ENCODE data around the gene ABHD2.
A peak's percentile ranks its signal among the peaks of the same experiment; 100 is the strongest.
"Not testable (repeated sequence)": the region's sequence is repeated elsewhere in the genome, so short reads cannot be mapped to it uniquely, and the experiment has no call there.

The ABHD2 gene

DNA sequence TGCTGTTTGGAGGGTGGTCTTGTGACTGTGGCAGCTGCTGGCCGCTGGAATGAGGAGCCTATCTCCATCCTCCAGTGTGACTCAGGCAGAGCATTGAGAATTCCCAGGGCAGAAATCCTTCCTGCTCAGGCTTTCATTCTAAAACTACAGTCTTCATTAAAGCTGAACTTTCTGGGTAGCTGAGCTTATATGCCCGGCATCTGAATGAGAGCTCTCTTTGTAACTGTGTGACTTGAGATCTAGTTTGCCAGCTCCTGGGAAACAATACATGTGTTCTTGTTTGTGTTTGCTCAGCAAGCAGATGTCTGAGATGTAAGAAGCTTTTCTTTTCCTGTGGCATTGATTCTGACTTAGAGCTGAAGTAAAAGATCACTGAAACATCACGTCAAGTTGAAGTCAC is 110.7 kb downstream of the ABHD2 start:
- DNase-seq = no peak

DNA sequence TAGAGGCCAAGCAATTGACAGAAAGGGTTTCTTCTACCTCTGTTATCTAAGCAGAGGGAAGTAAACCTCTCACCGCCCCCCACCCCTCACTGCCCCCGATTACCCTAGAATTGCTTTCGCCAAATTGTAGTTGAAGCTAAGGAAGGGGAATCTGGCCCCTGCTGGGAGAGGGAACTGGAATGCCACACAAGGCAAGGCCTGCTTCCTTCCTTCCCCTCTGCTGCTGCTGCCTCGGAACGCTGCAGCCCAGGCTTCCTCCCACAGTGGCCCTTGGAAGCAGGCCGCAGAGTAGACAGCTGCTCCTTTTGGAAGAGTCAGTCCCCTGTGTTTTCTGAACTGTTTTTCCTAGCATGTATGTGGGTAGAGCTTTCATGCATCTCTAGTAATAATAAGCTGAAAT is 111.5 kb downstream of the ABHD2 start:
- DNase-seq = no peak

DNA sequence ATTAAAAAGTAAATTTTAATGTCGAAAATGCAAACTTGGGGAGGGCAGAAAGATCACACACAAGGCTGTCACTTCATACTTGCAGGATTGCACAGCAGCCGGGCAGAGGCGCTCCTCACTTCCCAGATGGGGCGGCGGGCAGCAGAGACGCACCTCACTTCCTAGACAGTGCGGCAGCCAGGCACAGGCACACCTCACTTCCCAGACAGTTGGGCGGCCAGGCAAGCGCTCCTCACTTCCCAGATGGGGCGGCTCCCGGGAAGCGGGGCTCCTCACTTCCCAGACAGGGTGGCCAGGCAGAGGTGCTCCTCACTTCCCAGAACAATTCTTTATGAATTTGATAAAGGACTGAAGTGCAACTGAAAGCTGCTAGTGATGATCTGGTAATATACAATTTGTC is 111.9 kb downstream of the ABHD2 start:
- DNase-seq = no peak

DNA sequence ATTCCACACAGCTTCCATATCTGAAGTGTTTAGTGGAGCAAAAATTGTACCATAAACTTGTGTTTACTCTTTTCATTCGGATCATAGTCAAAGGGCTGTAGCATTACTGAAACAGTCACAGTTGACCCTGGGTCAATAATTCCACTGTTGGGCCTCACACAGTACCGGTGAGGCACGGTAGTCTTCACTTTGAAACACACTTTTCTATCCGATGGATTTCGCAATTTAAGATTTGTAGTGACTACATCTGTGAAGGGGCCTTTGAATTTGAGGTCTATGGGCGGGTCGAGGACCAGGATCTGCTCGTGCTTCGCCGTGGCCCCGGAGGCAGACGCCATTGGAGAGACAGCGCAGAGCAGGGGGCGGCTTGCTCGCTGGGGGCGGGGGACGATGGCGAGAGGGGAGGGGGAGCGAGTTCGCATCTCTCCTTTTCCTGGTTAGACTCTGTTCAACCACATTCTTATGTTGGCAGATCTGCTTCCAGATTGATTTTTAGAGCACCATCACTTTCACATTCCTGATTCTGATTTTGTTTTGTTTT is 113.3 kb downstream of the ABHD2 start:
- no peak for DNase-seq

DNA sequence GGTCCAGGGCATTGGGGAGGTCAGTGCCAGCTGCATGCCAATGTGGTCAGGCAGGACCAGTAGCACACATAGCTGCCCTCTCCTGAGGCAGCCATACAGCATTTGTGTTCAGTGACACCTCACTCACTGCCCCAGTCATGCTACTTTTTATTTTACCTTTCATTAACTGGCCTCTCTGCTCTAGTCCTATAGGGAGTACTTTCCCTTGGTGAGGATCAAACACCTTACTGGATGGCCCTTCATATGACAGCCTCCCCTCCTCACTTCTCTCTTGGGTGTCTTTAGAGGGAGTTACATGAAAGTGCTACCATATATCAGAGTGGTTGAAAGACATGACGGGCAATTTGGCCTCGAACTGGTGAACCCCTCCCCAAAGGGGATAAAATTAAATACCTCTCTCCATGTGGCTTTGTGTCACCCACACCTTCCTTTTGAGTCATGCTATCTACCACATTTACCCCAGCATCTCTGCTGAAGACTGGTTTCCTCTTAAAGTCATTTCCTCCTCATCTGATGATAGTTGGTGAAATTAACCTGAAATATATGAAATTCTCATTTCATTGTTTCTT is 115.5 kb downstream of the ABHD2 start:
- DNase-seq = no peak

DNA sequence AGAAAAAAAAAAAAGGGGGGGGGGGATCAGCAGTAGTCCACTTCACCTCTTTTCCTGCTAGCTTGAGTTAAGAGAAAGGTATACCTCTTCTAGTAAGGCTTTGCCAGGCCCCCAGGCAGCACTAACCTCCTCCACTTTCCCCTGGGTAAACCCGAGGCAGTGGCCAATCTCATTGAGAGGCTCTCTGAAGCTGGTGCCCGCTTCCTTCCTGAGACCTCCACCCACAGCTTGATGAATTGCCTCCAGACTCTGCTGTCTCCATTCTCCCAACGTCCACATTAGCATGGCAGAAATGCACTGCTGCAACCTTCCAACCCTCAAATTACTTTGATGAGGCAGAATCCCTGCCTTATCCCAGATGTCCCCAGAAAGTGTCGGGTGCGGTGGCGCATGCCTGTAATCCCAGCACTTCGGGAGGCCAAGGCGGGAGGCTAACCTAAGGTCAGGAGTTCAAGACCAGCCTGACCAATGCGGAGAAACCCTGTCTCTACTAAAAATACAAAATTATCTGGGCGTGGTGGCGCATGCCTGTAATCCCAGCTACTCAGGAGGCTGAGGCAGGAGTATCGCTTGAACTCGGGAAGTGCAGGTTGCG is 117.8 kb downstream of the ABHD2 start:
- DNase-seq = no peak

DNA sequence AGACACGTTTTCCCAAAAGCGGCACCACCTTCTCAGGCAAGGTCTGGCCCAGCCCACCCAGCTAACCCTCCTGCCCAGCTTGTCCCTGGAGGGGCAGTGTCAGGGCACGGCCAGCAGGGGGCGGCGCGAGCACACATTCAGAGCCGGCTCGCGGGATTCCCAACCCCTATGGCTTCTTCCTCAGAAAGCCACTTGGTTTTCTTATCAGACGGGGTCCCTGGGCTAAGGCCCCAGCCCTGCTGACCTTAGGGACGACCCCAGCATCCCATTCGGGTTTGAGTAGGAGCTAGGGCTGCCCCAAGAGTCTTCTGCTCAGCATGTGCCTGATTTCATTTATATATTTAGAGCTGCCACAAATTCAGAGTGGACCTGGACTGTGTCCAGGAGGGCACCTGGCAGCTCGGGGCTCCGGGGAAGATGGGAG is 118.7 kb downstream of the ABHD2 start:
- peak; percentile 50 for DNase-seq

DNA sequence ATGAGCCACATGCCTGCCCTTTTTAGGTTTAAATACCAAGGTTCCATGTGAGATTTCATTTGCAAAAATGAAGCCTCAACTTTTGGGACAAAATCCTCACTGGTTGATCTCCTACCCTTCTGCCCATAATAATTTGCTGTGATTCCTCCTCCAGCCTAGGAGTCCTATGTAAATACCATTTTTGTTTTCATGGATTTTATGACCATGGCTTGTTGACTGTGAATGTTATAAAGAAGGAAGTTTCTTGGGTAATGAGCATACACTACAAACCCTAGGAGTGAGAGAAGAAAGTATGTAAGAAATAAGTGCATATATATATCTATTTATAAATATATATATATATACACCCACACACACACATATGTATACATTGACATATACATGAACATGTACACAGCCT is 120.0 kb downstream of the ABHD2 start:
- no peak for DNase-seq

DNA sequence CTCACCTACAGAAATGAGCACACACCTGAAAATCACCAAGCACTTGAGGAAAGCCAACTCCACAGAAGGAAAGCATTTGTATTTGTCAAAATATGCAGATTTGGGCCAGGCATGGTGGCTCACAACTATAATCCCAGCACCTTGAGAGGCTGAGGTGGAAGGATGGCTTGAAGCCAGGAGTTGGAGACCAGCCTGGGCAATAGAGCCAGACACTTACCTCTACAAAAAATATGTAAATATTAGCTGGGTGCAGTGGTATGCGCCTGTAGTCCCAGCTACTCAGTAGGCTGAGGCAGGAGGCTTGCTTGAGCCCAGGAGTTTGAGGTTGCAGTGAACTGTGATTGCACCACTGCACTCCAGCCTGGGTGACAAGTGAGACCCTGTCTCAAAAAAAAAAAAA is 120.8 kb downstream of the ABHD2 start:
- no peak for DNase-seq

DNA sequence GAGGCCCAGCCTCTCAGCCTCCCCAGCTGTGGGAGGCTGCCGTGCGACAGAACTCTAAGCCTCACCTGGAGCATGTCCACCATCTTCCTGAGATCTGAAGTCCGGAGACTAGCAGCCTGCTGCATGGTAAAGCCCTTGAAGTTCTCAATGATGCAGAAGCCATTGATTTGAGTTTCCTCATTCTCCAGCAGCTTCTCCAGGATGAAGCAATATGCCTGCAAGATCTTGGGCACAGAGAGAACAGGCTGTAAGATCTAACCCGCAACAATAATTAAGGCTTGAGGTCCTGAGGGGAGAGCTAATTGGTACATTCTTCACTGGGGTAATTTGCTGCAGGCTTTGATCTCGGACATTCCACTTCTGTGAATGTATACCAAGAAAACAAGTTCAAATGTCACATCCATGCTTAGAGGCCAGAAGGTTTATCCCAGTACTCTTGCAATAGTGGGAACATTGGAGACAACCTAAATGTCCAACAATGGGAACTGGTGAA is 123.5 kb downstream of the ABHD2 start:
- DNase-seq = no peak

DNA sequence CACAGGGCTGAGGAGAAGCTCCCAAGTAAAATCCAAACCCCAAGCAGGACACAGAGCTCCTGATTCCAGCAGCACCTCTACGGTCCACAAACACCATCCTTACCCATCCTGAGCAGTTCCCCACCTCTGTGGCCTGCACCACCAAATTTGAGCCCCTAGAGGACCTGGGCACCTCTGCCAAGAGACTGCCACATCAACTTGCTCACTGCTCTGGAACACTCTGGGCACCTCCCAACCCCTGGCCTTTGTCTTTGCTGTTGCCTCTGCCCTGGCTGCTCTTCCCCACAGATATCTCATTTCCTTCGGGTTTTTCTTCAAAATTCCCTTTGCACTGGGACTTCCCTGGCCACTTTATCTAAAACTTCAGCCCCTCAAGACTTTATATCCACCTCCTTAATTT is 127.4 kb downstream of the ABHD2 start:
- no peak for DNase-seq

DNA sequence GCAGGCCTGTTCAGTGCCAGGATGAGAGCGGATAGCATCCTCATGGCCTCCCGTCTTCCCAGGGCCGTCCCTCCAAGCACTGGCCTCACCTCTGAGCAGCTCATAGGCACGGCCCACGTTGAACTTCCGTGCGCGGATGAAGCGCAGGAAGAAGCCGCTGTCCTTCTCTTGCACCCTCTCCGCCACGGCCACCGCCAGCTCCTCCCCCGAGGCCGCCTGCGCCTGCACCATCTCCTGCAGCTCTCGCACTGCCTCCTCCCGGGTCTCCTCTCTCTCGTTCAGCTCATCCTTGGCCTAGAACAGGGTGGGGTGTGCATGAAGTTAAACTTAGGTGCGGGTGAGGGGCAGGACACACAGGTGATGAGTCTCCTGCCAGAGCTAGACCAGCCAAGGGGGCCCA is 128.8 kb downstream of the ABHD2 start:
- no peak for DNase-seq

DNA sequence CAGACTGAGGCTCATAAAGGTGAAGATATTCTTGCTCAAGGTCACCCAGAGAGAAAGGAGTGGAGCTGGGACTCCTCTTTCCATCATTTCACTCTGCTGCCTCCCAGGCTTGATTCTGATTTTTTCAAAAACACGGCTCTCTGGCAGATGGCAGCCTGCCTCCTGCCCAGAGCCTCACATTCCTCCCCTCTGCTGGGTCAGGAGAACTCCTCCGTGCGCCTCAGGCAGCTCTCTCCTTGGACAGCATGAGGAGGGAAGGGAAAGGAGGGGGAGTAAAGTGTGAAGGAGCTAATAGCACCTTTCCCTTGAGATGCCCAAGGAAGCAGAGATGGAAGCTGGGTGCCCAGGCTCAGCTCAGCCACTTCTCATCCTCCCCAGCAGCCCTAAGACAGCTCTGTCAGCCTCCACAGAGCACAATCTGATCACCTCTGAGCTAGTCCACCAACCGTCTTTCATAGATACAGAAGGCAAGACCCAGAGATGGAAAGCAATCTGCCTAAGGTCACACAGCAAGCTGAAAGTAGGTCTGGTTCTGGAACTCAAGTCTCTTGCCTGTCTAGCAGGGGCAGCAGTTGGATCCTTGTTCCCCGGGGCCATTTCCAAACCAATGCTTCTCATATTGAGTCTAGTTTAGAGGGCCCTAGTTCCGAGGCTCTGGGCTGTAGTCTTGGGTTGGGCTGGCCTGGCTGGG is 129.6 kb downstream of the ABHD2 start:
- DNase-seq = no peak

DNA sequence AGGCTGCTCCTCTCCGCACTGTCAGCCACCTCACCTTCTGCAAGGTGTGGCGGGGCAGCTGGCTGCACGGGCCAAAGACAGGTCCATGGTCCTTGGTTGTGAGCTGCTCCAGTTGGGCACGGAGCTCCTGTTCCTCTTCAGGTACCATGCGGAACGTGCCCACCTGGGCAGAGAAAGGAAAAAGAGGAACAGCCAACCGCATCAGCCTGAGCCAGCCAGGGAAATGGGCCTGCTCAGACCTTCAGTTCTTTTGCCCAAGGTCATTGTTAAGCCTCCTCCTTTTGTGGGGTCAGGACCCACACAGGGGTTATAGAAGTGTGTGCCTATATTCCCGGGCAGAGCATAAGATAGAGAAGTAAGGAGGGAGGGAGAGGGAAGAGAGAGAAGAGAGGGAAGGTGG is 130.3 kb downstream of the ABHD2 start:
- DNase-seq = no peak

DNA sequence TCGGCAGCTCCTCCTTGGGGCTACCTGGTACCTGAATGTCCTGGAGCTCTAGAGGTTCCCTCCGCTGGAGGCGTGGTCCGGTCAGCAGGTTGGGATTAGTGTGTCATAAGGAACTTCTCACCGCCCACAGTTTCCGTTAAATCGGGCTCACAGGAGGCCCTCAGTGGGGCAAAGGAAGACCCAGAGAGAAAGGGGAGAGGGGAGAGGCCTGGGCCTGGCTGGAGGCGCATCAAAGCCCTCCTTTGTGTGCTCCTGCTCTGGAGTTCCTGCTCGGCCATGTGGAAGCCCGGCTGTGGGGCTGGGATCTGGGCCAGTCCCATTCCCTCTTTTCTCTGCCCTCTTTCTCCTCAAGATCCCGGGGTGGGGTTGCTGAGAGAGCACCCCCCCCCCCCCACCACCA is 133.3 kb downstream of the ABHD2 start, which contains the start of gene RLBP1:
Gene RLBP1 (minus strand): TSS at position 37 of the 400 bp plus-strand sequence. CDS start 2,604 bp downstream, outside the sequence.
- DNase-seq = no peak

DNA sequence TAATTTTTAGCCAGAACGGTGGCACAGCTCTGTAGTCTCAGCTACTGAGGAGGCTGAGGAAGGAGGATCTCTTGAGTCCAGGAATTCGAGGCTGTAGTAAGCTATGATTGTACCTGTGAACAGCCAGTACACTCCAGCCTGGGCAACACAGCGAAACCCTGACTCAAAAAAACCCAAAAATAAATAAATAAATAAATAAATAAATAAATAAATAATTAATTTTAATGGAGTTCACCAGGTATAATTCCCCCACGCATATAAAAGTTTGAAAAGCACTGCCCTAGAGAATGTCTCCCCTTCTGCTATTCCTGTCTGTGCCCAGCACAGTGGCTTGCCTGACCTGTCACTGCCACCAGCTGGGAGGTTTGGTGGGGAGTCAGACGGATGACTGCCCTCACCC is 137.3 kb downstream of the ABHD2 start:
- no peak for DNase-seq

DNA sequence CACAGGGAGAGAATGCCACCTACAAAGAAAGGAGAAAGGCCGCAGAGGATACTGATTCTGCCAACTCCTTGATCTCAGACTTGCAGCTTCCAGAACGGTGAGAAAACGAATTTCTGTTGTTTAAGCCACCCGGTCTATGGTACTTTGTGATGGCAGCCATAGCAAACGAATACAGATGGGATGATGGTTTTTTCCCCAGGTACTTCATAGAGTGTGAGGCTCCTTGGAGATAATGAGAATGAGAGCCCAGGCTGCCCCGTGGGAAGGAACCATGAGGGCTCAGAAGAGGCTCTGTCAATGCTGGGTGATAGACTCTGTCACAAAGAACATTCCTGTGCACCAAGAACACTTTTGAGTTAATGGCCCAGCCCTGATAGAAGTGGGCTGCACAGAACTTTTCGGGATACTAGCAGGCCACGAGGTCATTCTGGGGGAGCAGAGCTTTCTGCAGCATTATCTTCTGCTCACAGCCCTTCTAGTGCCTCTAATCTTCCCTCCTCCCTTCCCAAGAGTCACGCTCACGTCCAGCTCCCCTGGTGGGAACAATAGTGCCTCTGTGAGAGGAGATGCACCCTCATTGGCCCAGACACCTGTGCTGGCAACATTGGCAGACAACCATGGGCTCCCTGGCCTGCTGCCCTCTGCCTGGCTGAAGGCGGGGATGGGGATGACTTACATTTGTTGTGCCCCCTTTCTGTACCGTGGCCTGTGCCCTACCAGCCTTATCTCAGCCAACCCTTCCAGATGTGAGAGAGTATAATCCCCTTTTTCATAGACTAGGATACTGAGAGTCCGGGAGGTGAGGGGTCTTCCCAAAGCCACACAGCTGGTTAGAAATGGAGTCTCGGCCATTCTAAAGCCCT is 138.3 kb downstream of the ABHD2 start:
- no peak for DNase-seq

DNA sequence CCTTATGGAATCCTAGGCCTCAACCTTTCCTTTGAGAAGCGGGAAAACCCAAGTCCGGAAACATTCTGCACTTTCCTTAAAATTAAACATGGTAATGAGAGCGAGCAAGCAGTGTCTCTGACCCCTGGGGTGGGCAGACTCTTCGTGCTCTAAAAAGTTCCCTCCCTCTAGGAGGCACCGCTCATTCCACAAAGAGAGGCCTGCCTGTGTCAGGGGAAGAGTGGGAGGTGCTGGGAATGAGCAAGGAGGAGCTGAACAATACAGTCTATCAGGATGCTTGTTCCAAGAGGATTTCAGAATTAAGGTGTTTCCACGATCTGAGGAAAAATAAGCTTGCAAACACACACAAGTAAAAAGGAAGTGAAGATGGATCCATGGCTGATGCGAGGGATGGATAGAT is 139.2 kb downstream of the ABHD2 start:
- DNase-seq = no peak

DNA sequence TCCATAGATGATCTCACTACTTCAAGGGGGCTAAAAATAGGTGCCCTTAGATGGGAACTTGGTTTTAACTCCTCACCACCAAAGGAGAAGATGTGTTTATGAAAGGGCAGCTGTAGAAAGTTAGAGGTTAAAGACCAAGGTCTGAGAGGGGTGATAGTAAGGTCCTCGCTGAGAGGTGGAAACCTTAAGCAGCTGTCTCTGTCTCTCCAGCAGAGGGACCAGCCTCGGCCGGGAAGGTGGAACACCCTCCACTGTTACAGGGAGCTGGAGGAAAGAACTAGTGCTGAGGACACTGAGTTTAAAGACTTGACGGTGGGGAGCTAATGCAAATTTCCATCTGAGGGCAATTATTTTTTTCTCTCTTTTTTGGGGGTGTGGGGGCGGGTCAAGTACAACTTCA is 142.0 kb downstream of the ABHD2 start:
- no peak for DNase-seq

DNA sequence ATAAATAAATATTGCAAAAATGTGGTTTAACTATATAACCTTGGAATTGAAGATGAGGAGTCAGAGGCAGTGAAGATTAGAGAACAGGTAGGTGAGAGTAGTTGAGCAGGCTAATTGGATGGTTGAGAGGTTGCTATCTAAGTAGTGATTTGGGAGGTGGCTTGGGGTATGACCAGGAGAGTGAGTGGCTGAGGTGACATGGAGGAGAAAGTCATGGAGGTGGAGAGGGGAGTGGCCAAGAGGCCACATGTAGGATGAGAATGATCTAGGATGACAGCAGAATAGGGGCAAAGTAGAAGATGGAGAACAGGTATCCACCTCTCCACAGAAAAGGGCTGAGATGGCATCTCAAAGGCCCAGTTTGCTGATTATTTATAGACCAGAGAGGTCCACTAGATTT is 143.6 kb downstream of the ABHD2 start:
- no peak for DNase-seq

DNA sequence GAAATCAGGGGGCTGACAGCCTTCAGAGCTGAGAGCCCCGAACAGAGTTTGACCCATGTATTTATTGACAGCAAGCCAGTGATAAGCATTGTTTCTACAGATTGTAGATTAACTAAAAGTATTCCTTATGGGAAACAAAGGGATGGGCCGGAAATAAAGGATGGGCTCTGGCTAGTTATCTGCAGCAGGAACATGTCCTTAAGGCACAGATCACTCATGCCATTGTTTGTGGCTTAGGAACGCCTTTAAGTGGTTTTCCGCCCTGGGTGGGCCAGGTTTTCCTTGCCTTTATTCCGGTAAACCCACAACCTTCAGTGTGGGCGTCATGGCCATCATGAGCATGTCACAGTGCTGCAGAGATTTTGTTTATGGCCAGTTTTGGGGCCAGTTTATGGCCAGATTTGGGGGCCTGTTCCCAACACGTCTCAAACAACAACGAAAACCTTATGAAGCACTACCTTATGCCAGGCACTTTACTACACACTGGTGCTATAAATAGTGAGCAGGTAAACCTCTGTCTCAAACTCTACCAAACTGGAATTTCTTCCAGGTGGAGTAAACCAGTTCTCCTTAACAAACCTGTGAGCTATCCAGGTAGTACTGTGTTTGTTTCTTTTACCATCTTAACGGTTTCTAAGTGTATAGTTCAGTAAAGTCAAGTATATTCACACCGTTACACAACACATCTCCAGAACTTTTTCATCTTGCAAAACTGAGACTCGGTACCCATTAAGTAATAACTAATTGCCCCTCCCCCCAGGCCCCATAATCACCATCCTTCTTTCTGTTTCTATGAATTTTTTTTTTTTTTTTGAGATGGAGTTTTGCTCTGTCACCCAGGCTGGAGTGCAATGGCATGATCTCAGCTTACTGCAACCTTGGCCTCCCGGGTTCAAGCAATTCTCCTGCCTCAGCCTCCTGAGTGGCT is 151.9 kb downstream of the ABHD2 start:
- DNase-seq = not testable (repeated sequence)
